Measurements from ENCODE around the gene IL13.

DNA sequence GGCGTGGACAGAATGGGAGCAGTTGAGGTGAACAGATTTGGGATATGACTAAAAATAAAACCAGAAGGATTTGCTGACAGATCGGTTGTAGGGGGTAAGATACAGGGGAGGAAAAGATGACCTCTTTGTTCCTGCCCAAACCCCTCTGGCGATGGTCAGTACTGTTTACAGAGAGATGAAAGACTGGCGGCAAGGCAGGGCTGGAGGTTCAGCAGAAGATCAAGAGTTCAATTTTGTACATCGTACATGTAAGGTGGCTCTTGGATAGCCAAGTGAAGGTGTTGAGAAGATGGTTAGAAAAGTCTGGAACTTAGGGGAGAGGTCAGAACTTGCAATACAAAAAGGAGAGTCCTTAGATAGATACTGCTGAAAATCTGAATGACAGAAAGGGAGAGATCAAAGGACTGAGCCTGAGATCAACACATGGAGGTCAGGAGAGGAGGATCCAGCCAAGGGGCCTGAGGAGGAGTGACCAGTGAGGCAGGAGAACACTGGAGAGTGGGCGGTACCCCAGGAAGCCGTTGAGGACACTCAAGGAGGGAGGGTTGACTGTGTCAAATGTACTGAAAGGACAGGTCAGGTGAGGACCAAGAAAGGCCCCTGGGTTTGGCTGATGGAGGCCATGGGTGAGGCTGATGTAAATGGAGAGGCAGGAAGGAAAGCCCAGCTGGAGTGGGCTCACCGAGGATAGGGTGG, 23.0 kb downstream of the IL13 start:
- TF ChIP-seq, protein P1, sequence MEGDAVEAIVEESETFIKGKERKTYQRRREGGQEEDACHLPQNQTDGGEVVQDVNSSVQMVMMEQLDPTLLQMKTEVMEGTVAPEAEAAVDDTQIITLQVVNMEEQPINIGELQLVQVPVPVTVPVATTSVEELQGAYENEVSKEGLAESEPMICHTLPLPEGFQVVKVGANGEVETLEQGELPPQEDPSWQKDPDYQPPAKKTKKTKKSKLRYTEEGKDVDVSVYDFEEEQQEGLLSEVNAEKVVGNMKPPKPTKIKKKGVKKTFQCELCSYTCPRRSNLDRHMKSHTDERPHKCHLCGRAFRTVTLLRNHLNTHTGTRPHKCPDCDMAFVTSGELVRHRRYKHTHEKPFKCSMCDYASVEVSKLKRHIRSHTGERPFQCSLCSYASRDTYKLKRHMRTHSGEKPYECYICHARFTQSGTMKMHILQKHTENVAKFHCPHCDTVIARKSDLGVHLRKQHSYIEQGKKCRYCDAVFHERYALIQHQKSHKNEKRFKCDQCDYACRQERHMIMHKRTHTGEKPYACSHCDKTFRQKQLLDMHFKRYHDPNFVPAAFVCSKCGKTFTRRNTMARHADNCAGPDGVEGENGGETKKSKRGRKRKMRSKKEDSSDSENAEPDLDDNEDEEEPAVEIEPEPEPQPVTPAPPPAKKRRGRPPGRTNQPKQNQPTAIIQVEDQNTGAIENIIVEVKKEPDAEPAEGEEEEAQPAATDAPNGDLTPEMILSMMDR (IDR thresholded peaks at IDR 0.05) = no peak
- no peak for TF ChIP-seq POLR2A (IDR thresholded peaks at IDR 0.05)

Data from tibial nerve (tissue), 3 donors.